ENCODE measurements around the gene PWWP3B. TPM values are rescaled to one million over a fixed set of nuclear protein-coding genes. Genes with fewer than 3 reads are reported as not detected.

The PWWP3B gene
- total RNA-seq, 1 experiment from 2014 or later = not detected

GRCh38 chrX:106208154-106208553 lies 40.0 kb downstream of the PWWP3B start:
- TF ChIP-seq CTCF (IDR thresholded peaks at IDR 0.05; ENCODE audit: unreplicated experiment) = no peak
- Mint-ChIP-seq H3K27ac (ENCODE audit: unreplicated experiment) (no peak overlapping the region), H3K9me3 (ENCODE audit: low read depth, unreplicated experiment) (peaks cover 2% of the 10 kb centered on the region), H3K36me3 (ENCODE audit: insufficient read depth, unreplicated experiment) (no peaks in the 10 kb centered on the region), H3K4me3 (ENCODE audit: low read depth, unreplicated experiment) (no peak overlapping the region), H3K27me3 (ENCODE audit: unreplicated experiment) (peaks cover 25% of the 10 kb centered on the region), H3K4me1 (ENCODE audit: low read depth, unreplicated experiment) (no peaks in the 10 kb centered on the region)
- intact Hi-C loops (cut with micrococcal nuclease; ENCODE audit: unreplicated experiment) = no loop called here
- no peak for DNase-seq
- BruUV-seq (replicated peaks) = no TSS peak
- CTCF ChIA-PET = no interaction called here

Other genes with a start within 250 kb of the PWWP3B start
- not detected in 2 replicates for gene SERPINA7, start 129.6 kb upstream of the PWWP3B start, total RNA-seq (2022)

Data from Calu3 (cell line).